KOPT-K1 (cell line): ENCODE results near the gene PDE3A.

ENCODE experiments used
- H3K27ac ChIP-seq: fragments of 200-600 bp; sonication (generic); 2 replicates; pipeline ENCODE4 v1.5.1; 2016; ENCODE audit warnings: antibody characterized with exemption, mild to moderate bottlenecking, low read depth, low read length; ENCODE audit not compliant: poor library complexity, severe bottlenecking
- H3K36me3 ChIP-seq: fragments of 200-600 bp; sonication (generic); 2 replicates; pipeline ENCODE4 v1.5.1; 2017; ENCODE audit warnings: antibody characterized with exemption, mild to moderate bottlenecking, low read length, moderate library complexity; ENCODE audit not compliant: insufficient read depth
- H3K9me3 ChIP-seq: fragments of 200-600 bp; sonication (generic); 2 replicates; pipeline ENCODE4 v1.5.1; 2017; ENCODE audit warnings: antibody characterized with exemption, low read length, mild to moderate bottlenecking; ENCODE audit not compliant: insufficient read depth, poor library complexity, severe bottlenecking

PDE3A gene

DNA sequence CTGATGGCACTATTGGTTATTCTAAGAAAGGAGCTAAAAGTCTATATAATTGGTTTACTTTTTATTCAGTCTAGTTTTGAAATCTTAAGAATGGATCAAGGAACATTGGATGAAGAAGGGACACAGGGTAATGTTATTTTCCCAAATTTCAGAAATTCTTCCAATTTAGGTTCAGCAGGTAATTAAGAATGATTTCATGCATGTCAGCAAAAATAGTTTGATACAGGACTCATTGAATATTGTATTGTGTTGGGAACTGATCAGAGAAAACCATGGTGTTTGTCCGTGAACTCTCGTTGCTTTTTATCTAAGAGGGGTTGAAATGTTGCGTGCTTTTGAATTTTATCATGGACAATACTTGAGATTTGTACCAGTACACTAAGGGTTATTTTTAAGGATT, 58.6 kb downstream of the PDE3A start:
- Histone ChIP-seq H3K9me3 (no peaks in the 10 kb centered on the region), H3K36me3 (no peaks in the 10 kb centered on the region)

DNA sequence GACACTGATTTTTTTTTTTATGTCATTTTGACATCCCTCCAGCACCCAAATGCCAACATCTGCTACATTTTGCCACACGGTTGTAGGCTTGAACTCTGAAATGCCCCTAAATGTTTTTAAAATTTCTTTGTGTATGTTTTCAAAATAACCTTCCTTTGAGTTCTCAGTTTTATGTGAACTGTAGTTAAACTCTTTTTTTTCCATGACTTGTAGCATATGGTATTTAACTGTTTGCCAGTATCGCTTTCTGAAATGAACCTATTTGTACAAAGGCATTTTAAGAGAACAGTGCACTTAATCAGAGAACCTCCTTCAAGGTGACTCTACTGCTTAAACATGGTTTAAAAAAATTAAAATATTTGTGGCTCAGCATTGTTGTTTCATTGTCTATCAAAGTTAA, 61.5 kb downstream of the PDE3A start:
- no peak overlapping the region for H3K27ac ChIP-seq
- H3K36me3 ChIP-seq, result no peaks in the 10 kb centered on the region
- H3K9me3 ChIP-seq, result no peaks in the 10 kb centered on the region

More for the DNA sequence above, 58.6 kb downstream of the PDE3A start:
- no peak overlapping the region for H3K27ac ChIP-seq

DNA sequence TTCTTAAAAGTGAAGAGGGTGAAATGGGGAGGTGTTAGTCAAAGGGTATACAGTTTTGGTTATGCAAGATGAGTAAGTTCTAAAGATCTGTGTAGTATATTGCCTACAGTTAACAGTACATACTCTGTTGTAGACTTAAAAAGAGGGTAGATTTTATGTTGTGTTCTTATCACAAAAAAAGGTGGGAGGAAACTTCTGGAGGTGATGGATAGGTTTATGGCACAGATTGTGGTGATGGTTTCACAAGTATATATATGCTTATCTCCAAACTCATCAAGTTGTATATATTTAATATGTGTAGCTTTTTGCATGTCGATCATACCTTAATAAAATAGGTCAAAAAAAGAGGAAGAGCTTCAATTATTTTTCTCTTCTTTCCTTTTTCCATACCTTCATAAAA, 64.0 kb downstream of the PDE3A start:
- H3K27ac ChIP-seq, result no peak overlapping the region
- no peaks in the 10 kb centered on the region for H3K9me3 ChIP-seq
- H3K36me3 ChIP-seq, result no peaks in the 10 kb centered on the region

DNA sequence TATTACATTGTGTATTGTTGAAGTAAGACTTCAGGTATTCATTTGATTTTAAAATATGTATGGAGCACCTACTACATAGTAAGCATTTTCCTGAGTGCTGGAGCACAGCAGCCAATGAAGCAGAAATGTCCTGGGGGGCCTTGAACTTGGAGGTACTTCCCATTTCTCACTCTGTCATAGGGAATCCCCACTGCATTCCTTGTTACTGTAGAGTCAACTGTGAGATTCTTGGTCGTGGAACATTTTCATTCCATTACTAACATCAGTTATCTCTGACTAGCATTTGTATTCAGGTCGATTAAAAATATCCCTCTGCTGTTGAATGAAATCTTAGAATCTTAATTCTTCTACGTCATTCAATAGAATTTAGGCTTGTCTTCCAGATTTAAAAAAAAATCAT, 66.7 kb downstream of the PDE3A start:
- Histone ChIP-seq H3K36me3 (no peaks in the 10 kb centered on the region), H3K27ac (no peak overlapping the region), H3K9me3 (no peaks in the 10 kb centered on the region)

DNA sequence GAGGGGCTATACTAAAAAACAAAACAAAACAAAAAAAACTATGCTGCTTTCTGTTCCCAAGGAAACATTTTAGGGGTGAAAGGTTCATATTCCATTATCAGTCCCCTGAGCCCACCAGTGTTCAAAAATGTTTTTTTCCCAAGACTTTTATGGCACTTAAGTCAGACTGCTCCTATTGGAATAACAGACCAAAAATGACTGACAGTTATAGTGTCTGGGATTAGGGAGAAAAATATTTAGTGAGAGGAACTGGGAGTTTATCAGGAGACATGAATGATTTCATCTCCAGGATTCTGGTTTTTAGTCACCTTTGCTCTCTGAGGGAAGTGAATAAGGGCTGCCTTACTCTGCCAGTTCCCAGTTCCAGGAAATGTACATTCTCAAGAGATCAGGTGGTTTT, 68.0 kb downstream of the PDE3A start:
- Histone ChIP-seq H3K27ac (no peak overlapping the region), H3K9me3 (no peaks in the 10 kb centered on the region), H3K36me3 (no peaks in the 10 kb centered on the region)

DNA sequence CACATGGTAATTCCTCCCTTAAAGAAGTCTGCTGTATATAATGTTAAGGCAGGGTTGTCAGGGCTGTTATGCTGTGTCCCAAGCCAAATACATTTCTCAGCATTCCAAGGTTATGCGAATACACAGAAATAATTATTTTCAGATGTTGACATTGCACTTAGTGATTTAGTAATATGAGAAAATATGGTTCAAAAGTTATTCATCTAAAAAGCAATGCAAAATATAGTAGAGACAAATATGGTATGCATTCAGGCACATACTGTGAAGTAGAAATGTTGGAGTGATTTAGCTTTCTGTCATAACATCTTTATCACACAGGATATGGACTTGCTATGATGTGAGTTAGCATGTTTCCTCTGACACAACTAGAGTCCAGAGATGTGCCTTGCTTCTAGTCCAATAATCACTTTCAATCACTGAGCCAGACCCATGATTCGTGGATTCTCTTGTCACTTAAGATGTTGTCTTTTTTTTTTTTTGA, 70.0 kb downstream of the PDE3A start:
- no peaks in the 10 kb centered on the region for H3K36me3 ChIP-seq

DNA sequence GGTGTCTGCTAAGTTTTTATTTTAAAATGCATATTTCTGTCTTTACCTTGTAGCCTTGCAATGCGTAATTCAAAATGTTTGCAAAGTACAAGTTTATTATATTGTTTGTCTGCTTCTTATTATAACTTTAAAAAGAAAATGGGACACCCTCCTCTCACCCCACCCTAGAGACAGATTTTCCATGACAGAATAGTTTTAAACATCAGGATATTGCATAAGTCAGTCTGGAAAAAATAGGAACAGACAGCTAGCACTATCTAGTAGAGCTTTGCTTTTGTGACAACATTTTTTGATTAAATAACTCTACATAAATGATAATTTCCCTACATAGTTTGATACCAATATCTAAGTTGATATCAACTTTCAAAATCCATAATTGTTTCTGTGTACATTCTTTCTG, 71.3 kb downstream of the PDE3A start:
- Histone ChIP-seq H3K9me3 (no peaks in the 10 kb centered on the region), H3K36me3 (no peaks in the 10 kb centered on the region)

More for the DNA sequence above, 70.0 kb downstream of the PDE3A start:
- Histone ChIP-seq H3K9me3 (no peaks in the 10 kb centered on the region), H3K27ac (no peak overlapping the region)

DNA sequence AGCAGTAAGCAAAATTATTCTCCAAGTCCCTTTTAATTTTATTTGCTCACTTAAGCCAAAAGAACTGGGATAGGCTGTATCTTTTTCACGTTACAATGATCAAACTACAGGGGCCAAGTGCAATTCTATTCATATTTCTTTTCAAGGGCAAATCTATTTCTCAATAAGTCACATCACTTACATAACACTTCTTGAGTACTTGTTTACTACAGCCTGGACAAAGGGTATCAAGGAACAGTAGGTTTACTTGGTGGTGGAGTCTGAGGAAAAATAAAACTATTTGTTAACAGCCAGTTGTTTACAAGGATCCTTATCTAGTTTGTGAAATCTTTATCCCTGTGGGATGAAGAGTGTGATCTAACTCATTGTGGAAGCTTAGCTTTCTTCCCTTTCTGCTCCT, 72.1 kb downstream of the PDE3A start:
- Histone ChIP-seq H3K27ac (no peak overlapping the region), H3K36me3 (no peaks in the 10 kb centered on the region), H3K9me3 (no peaks in the 10 kb centered on the region)

More for the DNA sequence above, 71.3 kb downstream of the PDE3A start:
- H3K27ac ChIP-seq, result no peak overlapping the region

DNA sequence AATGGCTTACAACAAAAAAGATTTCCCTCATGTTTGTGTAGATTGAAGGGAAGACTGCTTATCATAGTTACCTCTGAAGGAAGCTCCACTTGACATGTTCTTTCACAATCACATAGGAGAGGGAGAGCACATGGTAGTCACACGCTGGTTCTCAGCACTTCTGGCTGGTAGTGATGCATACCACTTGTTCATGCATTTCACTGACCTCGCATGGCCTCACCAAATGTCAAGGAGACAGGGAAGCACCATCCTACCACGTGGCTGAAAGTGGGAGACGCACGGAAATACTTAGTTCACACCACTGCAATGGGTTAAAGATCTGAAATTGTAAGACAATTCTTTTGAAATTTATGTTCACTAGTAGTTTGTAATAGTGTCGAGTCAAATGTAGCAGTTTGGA, 74.0 kb downstream of the PDE3A start:
- H3K27ac ChIP-seq, result no peak overlapping the region
- no peaks in the 10 kb centered on the region for H3K36me3 ChIP-seq
- no peaks in the 10 kb centered on the region for H3K9me3 ChIP-seq

DNA sequence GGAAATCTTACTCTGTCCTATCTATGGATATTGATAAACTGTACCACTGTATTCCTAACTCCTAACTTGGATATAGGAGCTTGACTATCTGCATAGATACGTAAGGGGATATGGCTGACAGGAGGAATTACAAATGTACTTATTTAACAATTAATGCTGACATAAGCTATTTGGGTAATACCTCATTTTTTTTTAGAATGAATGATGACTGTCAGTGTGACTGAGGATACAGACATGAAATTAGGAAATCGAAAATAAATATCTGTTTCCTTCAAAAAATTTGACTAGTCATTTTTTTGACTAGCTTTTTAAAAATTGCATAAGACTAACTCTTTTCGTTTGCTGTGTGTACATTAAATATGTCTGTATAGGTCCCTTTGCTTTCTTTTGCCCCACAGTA, 74.9 kb downstream of the PDE3A start:
- Histone ChIP-seq H3K36me3 (no peaks in the 10 kb centered on the region), H3K27ac (no peak overlapping the region), H3K9me3 (no peaks in the 10 kb centered on the region)

DNA sequence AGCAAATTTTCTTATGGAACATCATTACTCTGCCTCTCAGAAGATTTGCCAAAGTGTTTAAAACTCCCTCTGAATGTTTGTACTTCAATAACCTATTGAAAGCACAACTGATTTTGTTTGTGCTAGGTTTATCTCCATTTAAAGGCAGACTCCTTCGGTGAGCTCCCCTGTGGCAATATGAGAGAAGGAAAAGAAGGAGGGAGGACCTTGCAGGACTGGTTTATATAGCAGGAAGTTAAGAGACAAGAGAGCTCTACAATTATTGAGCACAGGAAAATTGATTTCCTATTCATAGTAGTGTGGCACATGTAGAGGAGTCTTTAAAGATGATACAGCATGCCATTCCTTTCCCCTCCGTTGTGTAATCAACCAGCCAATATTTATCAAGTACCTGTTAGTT, 75.5 kb downstream of the PDE3A start:
- Histone ChIP-seq H3K36me3 (no peaks in the 10 kb centered on the region), H3K27ac (no peak overlapping the region), H3K9me3 (no peaks in the 10 kb centered on the region)

DNA sequence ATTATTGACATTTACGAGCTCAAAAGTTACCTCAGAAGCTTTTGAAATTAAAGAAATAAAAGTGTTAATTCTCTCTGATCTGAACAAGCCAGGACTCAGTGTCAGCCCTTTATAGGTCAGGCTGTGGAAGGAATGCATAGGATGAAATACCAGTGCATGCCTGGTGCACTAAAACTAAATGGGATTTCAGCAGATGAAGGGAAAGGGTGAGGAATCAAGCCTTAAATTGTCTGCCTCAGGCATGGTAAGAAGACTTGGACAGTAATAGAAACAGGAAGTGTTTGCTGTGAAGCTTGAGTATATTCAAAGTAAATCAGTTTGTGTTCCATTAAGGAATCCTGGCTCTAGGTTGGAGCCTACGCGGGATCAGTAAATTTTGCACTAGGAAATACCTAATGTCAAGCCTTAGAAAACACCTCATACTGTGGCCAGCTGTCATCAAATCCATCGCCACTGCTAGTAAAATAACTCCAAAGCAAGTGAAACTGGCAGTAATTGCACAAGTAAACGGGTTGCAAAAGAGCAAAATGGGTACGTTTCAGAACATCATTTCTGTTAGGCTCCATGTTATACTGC, 76.3 kb downstream of the PDE3A start:
- Histone ChIP-seq H3K36me3 (no peaks in the 10 kb centered on the region), H3K27ac (no peak overlapping the region)

DNA sequence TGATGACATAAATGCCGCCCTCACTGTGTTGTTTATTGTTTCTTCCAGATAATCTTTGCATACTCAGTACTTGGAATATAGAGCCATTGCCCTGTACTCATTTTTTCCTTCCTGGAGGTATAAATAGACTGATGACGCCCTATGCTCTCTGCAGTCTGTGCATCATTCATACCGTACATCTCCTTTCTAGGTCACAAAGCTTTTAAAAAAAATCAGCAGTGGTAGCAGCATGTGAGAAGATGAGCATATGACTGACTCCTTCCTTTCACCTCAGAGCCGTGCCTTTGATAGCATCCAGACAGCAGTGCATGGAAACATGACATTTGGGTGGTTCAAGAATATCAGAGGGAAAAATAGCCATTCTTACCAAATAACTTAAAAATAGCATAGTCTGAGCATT, 77.3 kb downstream of the PDE3A start:
- no peaks in the 10 kb centered on the region for H3K36me3 ChIP-seq
- no peak overlapping the region for H3K27ac ChIP-seq
- no peaks in the 10 kb centered on the region for H3K9me3 ChIP-seq

More for the DNA sequence above, 76.3 kb downstream of the PDE3A start:
- H3K9me3 ChIP-seq, result no peaks in the 10 kb centered on the region

DNA sequence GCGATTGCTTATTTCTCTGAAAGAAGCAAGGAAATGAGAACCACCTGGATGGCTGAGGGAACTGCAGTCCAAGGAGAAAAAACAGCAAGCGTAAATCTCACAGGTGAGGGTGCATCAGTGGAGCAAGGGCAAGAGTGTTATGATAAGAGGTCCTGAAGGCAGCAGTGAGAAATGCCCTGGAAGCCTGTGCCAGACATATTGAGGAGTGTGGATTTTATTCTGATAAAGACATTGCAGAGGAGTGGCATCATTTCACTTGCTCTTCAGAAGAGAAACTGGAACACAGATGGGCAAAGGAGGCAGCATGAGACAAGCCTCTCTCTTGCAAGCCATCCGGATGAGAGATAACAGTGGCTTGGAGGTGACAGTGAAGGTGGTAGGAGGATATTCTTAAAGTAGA, 78.5 kb downstream of the PDE3A start:
- Histone ChIP-seq H3K27ac (no peak overlapping the region), H3K36me3 (no peaks in the 10 kb centered on the region), H3K9me3 (no peaks in the 10 kb centered on the region)

DNA sequence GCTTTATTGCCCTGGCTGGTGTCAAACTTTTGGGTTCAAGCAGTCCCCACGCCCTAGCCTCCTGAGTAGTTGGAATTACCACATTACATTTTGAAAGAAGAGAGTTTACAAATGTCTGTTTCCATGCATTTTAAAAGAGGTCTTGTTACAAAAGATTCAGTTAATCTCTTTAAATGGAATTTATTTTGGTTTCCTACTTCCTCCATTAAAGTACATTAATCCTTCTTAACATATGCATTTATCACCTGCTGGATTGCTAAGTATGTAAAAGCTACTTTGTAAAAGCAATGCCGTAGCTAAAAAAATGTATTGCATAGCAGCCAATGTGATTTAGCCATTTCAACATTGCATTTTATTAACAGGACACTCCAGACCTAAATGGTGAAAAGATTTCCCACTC, 80.4 kb downstream of the PDE3A start:
- Histone ChIP-seq H3K36me3 (no peaks in the 10 kb centered on the region), H3K9me3 (no peaks in the 10 kb centered on the region), H3K27ac (no peak overlapping the region)

DNA sequence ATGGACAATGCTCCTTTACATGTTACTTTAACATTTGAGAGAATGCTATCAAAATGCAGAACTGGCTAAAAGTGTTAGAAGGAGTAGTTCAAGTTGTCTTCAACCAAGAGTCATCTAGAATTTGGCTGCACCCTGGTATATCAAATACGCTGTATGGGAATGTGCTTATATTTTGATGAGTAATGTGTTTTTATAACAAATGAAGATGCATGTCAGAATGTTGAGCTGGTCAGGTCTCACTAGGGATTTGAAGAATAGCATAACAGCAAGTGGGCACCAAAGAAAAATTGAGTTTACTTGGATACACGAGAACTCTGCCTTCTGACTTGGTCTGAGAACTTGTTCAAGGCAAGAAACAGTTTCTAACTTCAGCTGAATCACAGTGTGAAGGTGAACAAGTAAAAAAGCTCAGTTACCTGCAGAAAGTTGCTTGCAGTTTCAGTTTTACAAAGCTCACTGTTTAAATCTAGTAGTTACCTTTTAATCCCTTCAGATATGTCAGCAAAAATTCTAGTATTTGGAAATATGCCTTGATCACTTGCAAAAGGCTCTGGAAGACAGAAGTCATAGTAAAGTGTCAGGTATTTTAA, 82.3 kb downstream of the PDE3A start:
- H3K9me3 ChIP-seq, result no peaks in the 10 kb centered on the region
- no peak overlapping the region for H3K27ac ChIP-seq
- H3K36me3 ChIP-seq, result no peaks in the 10 kb centered on the region
